Measurements from ENCODE around the gene DUSP1.
A peak's percentile ranks its signal among the peaks of the same experiment; 100 is the strongest.

DUSP1 gene

DNA sequence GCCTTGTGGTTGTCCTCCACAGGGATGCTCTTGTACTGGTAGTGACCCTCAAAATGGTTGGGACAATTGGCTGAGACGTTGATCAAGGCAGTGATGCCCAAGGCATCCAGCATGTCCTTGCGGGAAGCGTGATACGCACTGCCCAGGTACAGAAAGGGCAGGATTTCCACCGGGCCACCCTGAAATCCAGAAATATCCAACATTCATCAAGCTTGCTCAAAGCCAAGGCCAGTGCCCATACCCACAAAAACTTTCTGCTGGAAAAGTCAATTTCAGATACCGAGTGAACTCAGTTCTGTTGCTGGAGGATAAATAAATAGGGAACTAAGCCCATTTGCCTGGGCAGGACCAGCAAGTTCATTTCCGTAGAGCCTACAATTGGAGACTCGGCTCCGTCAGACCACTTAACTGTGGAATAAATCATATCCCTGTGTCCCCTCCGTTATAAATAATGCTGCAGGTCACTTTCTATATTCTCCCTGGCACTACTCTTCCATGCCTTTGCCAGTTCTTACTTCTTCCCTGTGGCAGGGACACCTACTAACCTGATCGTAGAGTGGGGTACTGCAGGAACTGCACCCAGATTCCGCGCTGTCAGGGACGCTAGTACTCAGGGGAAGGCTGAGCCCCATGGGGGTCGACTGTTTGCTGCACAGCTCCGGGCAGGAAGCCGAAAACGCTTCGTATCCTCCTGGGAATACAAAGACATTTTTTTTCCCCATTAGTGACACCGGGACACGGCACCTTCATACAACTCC lies 1.2 kb downstream of the DUSP1 start (continued):
- TF ChIP-seq, protein P1, sequence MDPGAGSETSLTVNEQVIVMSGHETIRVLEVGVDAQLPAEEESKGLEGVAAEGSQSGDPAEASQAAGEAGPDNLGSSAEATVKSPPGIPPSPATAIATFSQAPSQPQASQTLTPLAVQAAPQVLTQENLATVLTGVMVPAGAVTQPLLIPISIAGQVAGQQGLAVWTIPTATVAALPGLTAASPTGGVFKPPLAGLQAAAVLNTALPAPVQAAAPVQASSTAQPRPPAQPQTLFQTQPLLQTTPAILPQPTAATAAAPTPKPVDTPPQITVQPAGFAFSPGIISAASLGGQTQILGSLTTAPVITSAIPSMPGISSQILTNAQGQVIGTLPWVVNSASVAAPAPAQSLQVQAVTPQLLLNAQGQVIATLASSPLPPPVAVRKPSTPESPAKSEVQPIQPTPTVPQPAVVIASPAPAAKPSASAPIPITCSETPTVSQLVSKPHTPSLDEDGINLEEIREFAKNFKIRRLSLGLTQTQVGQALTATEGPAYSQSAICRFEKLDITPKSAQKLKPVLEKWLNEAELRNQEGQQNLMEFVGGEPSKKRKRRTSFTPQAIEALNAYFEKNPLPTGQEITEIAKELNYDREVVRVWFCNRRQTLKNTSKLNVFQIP (CRISPR knock-in tag; IDR thresholded peaks at IDR 0.05; ENCODE audit: borderline replicate concordance, low read depth), result no peak

DNA sequence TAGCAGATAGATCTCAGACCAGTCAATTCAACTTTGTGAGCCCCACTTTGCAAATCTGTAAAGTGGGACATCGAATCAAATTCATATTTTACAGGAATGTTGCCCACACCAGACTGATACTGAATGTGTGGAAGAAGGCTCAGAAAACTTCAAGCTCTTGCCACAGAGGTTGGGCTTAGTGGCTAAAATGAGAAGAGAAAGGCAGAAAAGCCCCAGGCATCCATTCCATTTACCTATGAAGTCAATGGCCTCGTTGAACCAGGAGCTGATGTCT lies 1.7 kb downstream of the DUSP1 start:
- TF ChIP-seq SNAI2 (CRISPR knock-in tag; IDR thresholded peaks at IDR 0.05) (no peak), TCF4 (CRISPR knock-in tag; IDR thresholded peaks at IDR 0.05; ENCODE audit: borderline replicate concordance) (no peak), ZNF70 (CRISPR knock-in tag; IDR thresholded peaks at IDR 0.05) (no peak)
- TF ChIP-seq, protein P1 (CRISPR knock-in tag; IDR thresholded peaks at IDR 0.05; ENCODE audit: borderline replicate concordance, low read depth), result no peak
- ATAC-seq, result no peak

DNA sequence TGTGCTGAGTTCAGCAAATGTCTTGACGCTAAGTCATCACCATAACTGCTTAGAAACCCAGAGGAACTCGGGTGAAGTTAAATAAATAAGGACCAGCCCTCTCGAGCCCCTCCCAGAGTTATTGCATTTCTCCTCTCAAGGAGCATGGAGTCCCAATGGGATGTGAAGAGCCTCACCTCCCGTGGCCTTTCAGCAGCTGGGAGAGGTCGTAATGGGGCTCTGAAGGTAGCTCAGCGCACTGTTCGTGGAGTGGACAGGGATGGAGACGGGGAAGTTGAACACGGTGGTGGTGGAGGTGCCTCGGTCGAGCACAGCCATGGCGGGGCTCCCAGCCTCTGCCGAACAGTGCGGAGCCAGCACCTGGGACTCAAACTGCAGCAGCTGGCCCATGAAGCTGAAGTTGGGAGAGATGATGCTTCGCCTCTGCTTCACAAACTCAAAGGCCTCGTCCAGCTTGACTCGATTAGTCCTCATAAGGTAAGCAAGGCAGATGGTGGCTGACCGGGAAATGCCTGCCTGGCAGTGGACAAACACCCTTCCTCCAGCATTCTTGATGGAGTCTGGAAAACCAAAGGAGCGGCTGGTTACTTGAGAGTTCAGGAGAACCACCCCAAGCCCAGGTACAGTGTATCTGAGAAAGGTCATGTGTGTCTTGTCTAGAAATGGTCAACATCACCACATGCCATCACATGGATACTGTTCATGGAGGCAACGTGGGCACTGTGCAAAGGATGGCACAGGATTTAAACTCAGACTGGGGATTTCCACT lies 2.2 kb downstream of the DUSP1 start:
- ATAC-seq, result no peak
- TF ChIP-seq CSDC2 (CRISPR knock-in tag; IDR thresholded peaks at IDR 0.05), result no peak

DNA sequence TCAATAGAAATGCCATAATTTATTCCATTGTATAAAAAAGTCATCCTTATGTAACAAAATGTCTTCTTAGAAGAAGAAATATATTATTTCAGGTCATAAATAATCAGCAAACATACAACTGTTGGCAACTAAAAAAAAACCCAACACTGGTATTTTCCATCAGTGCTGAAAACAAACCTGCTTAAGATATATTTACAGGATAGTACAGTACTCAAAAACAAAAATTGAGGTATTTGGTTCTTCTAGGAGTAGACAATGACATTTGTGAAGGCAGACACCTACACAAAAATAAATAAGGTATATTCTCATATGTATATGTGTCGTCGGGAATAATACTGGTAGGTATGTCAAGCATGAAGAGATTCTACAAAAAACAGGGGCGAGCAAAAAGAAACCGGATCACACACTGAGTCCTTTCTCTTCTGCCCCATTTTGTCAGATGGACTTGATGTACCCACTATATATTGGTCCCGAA lies 2.9 kb downstream of the DUSP1 start:
- ATAC-seq, result no peak
- TF ChIP-seq GLIS3 (CRISPR knock-in tag; IDR thresholded peaks at IDR 0.05), result 0 out of 2 replicates have a peak, but pooled peaks have one; percentile 17
- no peak for TF ChIP-seq ZNF565 (CRISPR knock-in tag; conservative IDR thresholded peaks at IDR 0.05; ENCODE audit: low read depth)

DNA sequence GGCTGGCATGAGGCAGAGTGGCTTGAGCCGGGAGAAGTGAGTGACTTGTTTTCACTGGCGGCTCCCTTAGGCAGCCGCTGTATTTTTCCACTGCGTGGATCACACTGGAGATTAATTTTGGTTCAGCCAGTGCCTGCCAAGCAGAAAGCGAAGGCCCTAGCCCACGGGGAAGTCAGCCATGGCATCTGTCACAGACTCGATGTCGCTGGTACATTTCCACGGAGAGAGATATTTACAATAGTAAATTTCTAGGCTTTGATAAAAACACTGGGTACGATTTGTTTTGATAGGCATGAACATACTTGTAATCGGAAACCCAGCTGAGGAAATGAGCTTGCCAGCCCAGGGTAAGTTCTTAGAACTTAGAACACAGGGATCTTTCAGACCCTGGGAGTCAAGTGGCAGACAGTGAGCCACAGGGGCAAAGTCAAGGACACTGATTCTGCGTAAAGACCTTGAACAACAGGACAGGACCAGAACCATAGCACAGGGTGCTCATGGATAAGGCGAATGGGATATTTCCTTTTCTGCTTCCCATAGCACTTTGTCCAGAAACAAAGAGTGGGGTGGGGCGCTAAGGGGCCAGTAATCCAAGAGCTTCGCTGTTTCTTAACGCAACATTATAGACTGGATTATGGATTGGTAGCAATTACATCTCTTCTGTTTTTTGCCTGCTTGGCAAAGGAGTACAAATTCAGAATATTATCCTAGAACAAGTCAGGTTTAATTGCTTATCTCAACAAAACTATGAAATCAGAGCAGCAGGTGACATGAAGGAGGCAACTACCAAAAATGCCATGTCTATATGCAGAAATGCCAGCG lies 4.5 kb downstream of the DUSP1 start:
- TF ChIP-seq ZC3H10 (CRISPR knock-in tag; IDR thresholded peaks at IDR 0.05) (peak; percentile 45), ZFP3 (CRISPR knock-in tag; IDR thresholded peaks at IDR 0.05) (0 out of 2 replicates have a peak, but pooled peaks have one; percentile 59), ZNF565 (CRISPR knock-in tag; conservative IDR thresholded peaks at IDR 0.05; ENCODE audit: low read depth) (peak; percentile 40; the same call in 1 of the 2 replicates), CSDC2 (CRISPR knock-in tag; IDR thresholded peaks at IDR 0.05) (no peak), PPARA (CRISPR knock-in tag; IDR thresholded peaks at IDR 0.05; ENCODE audit: borderline replicate concordance) (no peak), ESRRG (CRISPR knock-in tag; IDR thresholded peaks at IDR 0.05) (peak; percentile 53; the same call in 1 of the 2 replicates), ISL1 (CRISPR knock-in tag; IDR thresholded peaks at IDR 0.05) (no peak), GLIS3 (CRISPR knock-in tag; IDR thresholded peaks at IDR 0.05) (peak; percentile 70), ZNF70 (CRISPR knock-in tag; IDR thresholded peaks at IDR 0.05) (no peak)
- TF ChIP-seq, protein P2, sequence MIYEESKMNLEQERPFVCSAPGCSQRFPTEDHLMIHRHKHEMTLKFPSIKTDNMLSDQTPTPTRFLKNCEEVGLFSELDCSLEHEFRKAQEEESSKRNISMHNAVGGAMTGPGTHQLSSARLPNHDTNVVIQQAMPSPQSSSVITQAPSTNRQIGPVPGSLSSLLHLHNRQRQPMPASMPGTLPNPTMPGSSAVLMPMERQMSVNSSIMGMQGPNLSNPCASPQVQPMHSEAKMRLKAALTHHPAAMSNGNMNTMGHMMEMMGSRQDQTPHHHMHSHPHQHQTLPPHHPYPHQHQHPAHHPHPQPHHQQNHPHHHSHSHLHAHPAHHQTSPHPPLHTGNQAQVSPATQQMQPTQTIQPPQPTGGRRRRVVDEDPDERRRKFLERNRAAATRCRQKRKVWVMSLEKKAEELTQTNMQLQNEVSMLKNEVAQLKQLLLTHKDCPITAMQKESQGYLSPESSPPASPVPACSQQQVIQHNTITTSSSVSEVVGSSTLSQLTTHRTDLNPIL (CRISPR knock-in tag; IDR thresholded peaks at IDR 0.05; ENCODE audit: low read depth), result peak; percentile 51
- TF ChIP-seq, protein P3, sequence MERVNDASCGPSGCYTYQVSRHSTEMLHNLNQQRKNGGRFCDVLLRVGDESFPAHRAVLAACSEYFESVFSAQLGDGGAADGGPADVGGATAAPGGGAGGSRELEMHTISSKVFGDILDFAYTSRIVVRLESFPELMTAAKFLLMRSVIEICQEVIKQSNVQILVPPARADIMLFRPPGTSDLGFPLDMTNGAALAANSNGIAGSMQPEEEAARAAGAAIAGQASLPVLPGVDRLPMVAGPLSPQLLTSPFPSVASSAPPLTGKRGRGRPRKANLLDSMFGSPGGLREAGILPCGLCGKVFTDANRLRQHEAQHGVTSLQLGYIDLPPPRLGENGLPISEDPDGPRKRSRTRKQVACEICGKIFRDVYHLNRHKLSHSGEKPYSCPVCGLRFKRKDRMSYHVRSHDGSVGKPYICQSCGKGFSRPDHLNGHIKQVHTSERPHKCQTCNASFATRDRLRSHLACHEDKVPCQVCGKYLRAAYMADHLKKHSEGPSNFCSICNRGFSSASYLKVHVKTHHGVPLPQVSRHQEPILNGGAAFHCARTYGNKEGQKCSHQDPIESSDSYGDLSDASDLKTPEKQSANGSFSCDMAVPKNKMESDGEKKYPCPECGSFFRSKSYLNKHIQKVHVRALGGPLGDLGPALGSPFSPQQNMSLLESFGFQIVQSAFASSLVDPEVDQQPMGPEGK (CRISPR knock-in tag; IDR thresholded peaks at IDR 0.05; ENCODE audit: borderline replicate concordance), result peak; percentile 74; the same call in 1 of the 2 replicates
- ATAC-seq, result peak; percentile 3

Measured in SK-N-SH treated with all-trans-retinoic acid at 6 μM for 48 hours (cell line).